NCI-H2196 treated with DMSO at 0.1 percent for 48 hours (cell line): ENCODE data around the gene SATB2.
A peak's percentile ranks its signal among the peaks of the same experiment; 100 is the strongest.

Experiments used
- DNase-seq: peaks from one replicate; lab custom pipeline; 2025; ENCODE audit not compliant: unreplicated experiment; lab: John Stamatoyannopoulos, UW

SATB2 gene

GRCh38 chr2:199457147-199458008 lies at the start of gene SATB2:
SATB2 (minus strand) TSS chr2:199457939; CDS start chr2:199456037, 1,902 bp downstream.
- no peak for DNase-seq

- no peak for DNase-seq
Observed at GRCh38 chr2:199505755-199506403, 48.1 kb upstream of the SATB2 start.

GRCh38 chr2:199503148-199503547 lies 45.4 kb upstream of the SATB2 start:
- no peak for DNase-seq

GRCh38 chr2:199499005-199499404 lies 41.3 kb upstream of the SATB2 start:
- no peak for DNase-seq

- no peak for DNase-seq
Observed at GRCh38 chr2:199495147-199495546, 37.4 kb upstream of the SATB2 start.

GRCh38 chr2:199490049-199490448 lies 32.3 kb upstream of the SATB2 start:
- DNase-seq = no peak

- DNase-seq = no peak
Observed at GRCh38 chr2:199488772-199489400, 31.1 kb upstream of the SATB2 start.

- DNase-seq = peak; percentile 5
Observed at GRCh38 chr2:199485732-199486335, 28.1 kb upstream of the SATB2 start.

- no peak for DNase-seq
Observed at GRCh38 chr2:199484927-199485326, 27.2 kb upstream of the SATB2 start.

GRCh38 chr2:199480966-199481365 lies 23.2 kb upstream of the SATB2 start:
- no peak for DNase-seq

GRCh38 chr2:199477277-199477834 lies 19.6 kb upstream of the SATB2 start:
- no peak for DNase-seq

GRCh38 chr2:199471443-199472057 lies 13.8 kb upstream of the SATB2 start:
- no peak for DNase-seq

- DNase-seq = no peak
Observed at GRCh38 chr2:199470672-199471442, 13.1 kb upstream of the SATB2 start.

GRCh38 chr2:199470361-199470671 lies 12.6 kb upstream of the SATB2 start:
- DNase-seq = no peak

- no peak for DNase-seq
Observed at GRCh38 chr2:199469514-199470360, 12.0 kb upstream of the SATB2 start.

- no peak for DNase-seq
Observed at GRCh38 chr2:199468561-199469513, 11.1 kb upstream of the SATB2 start.

GRCh38 chr2:199467066-199467822 lies 9.5 kb upstream of the SATB2 start:
- DNase-seq = no peak
